GM12878 (cell line): ENCODE results near the gene P2RY10. TPM values are rescaled to one million over a fixed set of nuclear protein-coding genes. Genes with fewer than 3 reads are reported as not detected.

Experiments
- EP300 ChIP-seq, 2 experiments: fragments of 150-350 bp in 1 of 2; IDR thresholded peaks; 2 replicates each; pipeline ENCODE4 v1.6.1; 2011 to 2012; ENCODE audit warnings: low read depth in 2 of 2, low read length in 2 of 2, borderline replicate concordance in 1 of 2, improper control_type of control experiment in 1 of 2, inconsistent platforms in 1 of 2; ENCODE audit not compliant: control insufficient read depth in 1 of 2
- NFIC ChIP-seq: IDR thresholded peaks from 2 replicates; pipeline ENCODE4 v1.6.1; 2012; ENCODE audit warnings: low read depth, mild to moderate bottlenecking, inconsistent platforms, low read length, moderate library complexity
- NKRF ChIP-seq: fragments of 450-650 bp; conservative IDR thresholded peaks from 2 replicates; pipeline ENCODE4 v1.6.1; 2017; ENCODE audit warnings: mild to moderate bottlenecking, moderate library complexity
- NR2F1 ChIP-seq: fragments of 450-650 bp; conservative IDR thresholded peaks from 2 replicates; pipeline ENCODE4 v1.6.1; 2017; ENCODE audit warnings: mild to moderate bottlenecking
- RELA ChIP-seq: fragments of 450-650 bp; IDR thresholded peaks from 2 replicates; pipeline ENCODE4 v1.8.0; 2014; ENCODE audit warnings: borderline replicate concordance; ENCODE audit not compliant: partially characterized antibody
- SMAD5 ChIP-seq: IDR thresholded peaks from 2 replicates; pipeline ENCODE4 v1.6.1; 2016; ENCODE audit warnings: antibody characterized with exemption, low read depth
- SUPT20H ChIP-seq: IDR thresholded peaks from 2 replicates; pipeline ENCODE4 v1.6.1; 2011; ENCODE audit warnings: low read depth, mild to moderate bottlenecking, low read length, moderate library complexity, borderline replicate concordance; ENCODE audit not compliant: control insufficient read depth
- polyA plus RNA-seq, 11 experiments: library from polyadenylated mRNA; depleted of rRNA in 4 of 11; unstranded in 6 of 11; stranded (reverse) in 5 of 11; fragments of >200 nt; fragmentation: Nextera tagmentation in 4 of 11; fragmentation: Illumina TruSeq in 1 of 11; extraction: Ambion mirVana in 4 of 11; extraction: Trizol in 1 of 11; gene quantifications; 1 replicate in 1 of 11; 2 replicates in 10 of 11; pipeline versions ENCODE4 v1.2.1 to v1.2.3, GENCODE V29; 2011 to 2016; ENCODE audit warnings: inconsistent platforms in 2 of 11, missing spikeins in 2 of 11, low read depth in 1 of 11
- total RNA-seq, 4 experiments: library from RNA; depleted of rRNA in 3 of 4; stranded (reverse); fragments of >200 nt in 3 of 4; fragmentation: Illumina TruSeq in 1 of 4; extraction: Trizol in 1 of 4; gene quantifications; 2 replicates each; pipeline versions ENCODE4 v1.2.1 to v1.2.3, GENCODE V29; 2013 to 2021
- TF ChIP-seq, protein P1 (sequence below): fragments of 450-650 bp; IDR thresholded peaks from 2 replicates; pipeline ENCODE4 v1.6.1; 2016; ENCODE audit warnings: mild to moderate bottlenecking
- TF ChIP-seq, protein P2 (sequence below): IDR thresholded peaks from 2 replicates; pipeline ENCODE4 v1.6.1; 2012; ENCODE audit warnings: low read length, inconsistent platforms

P2RY10 gene
- total and polyA plus RNA-seq, 10 of the 15 experiments (the other 5 are each of a cell fraction or from before 2014, with no cell fraction given) = 43.8 to 288 (median 72.1) TPM

DNA sequence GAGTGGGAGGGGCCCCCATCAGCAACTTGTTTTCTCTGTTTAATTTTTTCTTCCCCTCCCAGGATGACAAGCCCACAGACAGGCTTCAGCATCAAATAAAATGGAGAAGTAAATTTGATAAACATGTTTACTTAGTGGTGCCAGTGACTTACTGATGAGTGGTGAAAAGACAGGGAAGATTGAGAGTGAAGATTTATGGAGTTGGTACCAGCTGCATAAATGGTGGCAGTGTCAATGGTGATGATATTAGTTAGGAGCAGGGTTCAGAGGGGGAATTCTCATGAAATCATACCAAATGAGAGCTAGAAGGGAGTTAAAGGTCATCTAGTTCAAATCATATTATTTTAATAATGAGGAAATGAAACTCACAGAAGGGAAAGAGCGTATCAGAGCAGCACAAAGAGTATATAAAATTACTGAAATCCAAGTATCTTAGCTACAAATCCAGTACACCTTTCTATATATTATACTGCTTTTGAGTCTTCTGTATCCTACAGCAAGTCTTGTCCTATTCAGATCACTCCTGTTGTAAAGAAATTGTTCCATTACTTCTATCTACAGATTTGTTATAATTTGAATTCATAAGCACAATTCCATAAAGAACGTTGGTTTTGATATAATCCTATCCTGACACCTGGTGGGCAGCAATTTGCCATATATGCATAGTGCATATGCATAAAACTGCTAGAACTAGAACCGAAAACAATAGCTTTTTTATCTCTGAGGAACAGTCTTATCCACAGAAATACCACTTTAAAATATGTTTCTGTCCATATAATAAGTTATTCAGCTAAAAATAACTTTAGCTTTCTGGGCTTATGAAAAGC is 5.0 kb downstream of the P2RY10 start (continued):
- TF ChIP-seq EP300 (IDR thresholded peaks at IDR 0.05; ENCODE audit: borderline replicate concordance in 1 of 2, control insufficient read depth in 1 of 2, low read depth in 2 of 2, low read length in 2 of 2) (no peak), SUPT20H (no peak), NKRF (no peak), NFIC (peak; percentile 30; the same call in 1 of the 2 replicates), RELA (no peak), SMAD5 (no peak), NR2F1 (peak; percentile 91)
- TF ChIP-seq, protein P1, sequence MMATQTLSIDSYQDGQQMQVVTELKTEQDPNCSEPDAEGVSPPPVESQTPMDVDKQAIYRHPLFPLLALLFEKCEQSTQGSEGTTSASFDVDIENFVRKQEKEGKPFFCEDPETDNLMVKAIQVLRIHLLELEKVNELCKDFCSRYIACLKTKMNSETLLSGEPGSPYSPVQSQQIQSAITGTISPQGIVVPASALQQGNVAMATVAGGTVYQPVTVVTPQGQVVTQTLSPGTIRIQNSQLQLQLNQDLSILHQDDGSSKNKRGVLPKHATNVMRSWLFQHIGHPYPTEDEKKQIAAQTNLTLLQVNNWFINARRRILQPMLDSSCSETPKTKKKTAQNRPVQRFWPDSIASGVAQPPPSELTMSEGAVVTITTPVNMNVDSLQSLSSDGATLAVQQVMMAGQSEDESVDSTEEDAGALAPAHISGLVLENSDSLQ = no peak
- TF ChIP-seq, protein P2, sequence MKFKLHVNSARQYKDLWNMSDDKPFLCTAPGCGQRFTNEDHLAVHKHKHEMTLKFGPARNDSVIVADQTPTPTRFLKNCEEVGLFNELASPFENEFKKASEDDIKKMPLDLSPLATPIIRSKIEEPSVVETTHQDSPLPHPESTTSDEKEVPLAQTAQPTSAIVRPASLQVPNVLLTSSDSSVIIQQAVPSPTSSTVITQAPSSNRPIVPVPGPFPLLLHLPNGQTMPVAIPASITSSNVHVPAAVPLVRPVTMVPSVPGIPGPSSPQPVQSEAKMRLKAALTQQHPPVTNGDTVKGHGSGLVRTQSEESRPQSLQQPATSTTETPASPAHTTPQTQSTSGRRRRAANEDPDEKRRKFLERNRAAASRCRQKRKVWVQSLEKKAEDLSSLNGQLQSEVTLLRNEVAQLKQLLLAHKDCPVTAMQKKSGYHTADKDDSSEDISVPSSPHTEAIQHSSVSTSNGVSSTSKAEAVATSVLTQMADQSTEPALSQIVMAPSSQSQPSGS = 0 out of 2 replicates have a peak, but pooled peaks have one; percentile 21
